Suprapubic skin (tissue), 4 donors: ENCODE measurements around the gene NR6A1. TPM values are rescaled to one million over a fixed set of nuclear protein-coding genes. Genes with fewer than 3 reads are reported as not detected.

Experiments
- DNase-seq, 2 donors: peaks; one replicate each; pipeline ENCODE4 v3.0.0-alpha.2; 2019; ENCODE audit warnings: low spot score in 2 of 2
- H3K27ac ChIP-seq: fragments of 200-600 bp; sonication (generic); one replicate; pipeline ENCODE4 v1.5.1; 2019
- H3K27me3 ChIP-seq: fragments of 200-600 bp; sonication (generic); one replicate; pipeline ENCODE4 v1.5.1; 2019
- H3K36me3 ChIP-seq: fragments of 200-600 bp; sonication (generic); one replicate; pipeline ENCODE4 v1.5.1; 2019
- H3K4me1 ChIP-seq: fragments of 200-600 bp; sonication (generic); one replicate; pipeline ENCODE4 v1.5.1; 2019
- H3K4me3 ChIP-seq: fragments of 200-600 bp; sonication (generic); one replicate; pipeline ENCODE4 v1.5.1; 2019; ENCODE audit warnings: mild to moderate bottlenecking
- H3K9me3 ChIP-seq: fragments of 200-600 bp; sonication (generic); one replicate; pipeline ENCODE4 v1.5.1; 2019
- CTCF ChIP-seq, 2 donors: fragments of 200-600 bp in 1 of 2; fragments of 450-650 bp in 1 of 2; sonication (generic) in 1 of 2; IDR thresholded peaks; one replicate each; pipeline ENCODE4 v1.5.1; 2016 to 2019; ENCODE audit warnings: antibody characterized with exemption in 2 of 2, mild to moderate bottlenecking in 1 of 2, moderate library complexity in 1 of 2
- EP300 ChIP-seq: sonication (generic); formaldehyde crosslinking; IDR thresholded peaks from one replicate; pipeline ENCODE4 v1.6.1; 2017; ENCODE audit warnings: antibody characterized with exemption
- POLR2A ChIP-seq, 2 donors: fragments of 450-650 bp; IDR thresholded peaks; one replicate each; pipeline ENCODE4 v1.6.1; 2017; ENCODE audit warnings: antibody characterized with exemption in 2 of 2, mild to moderate bottlenecking in 2 of 2, moderate library complexity in 2 of 2
- POLR2AphosphoS5 ChIP-seq, 3 donors: sonication (generic); formaldehyde crosslinking; IDR thresholded peaks; one replicate each; pipeline ENCODE4 v1.6.1; 2017; ENCODE audit warnings: antibody characterized with exemption in 3 of 3
- WGBS: methylation state at CpG from one replicate; pipeline ENCODE4 v1.1.5; 2018; 5-methylcytosine and 5-hydroxymethylcytosine counted together
- total RNA-seq, 4 donors: library from RNA; depleted of rRNA; stranded (reverse); fragments of >200 nt; gene quantifications; one replicate each; pipeline ENCODE4 v1.1.0, GENCODE V29; 2016

Gene NR6A1
- total RNA-seq, 4 donors from 2014 or later: 6.5 to 10.1 (median 6.8) TPM

GRCh38 chr9:124752967-124753366 is 18.1 kb downstream of the NR6A1 start:
- no peaks in the 10 kb centered on the region for H3K9me3 ChIP-seq
- no peak overlapping the region for H3K27ac ChIP-seq
- peaks cover 35% of the 10 kb centered on the region for H3K27me3 ChIP-seq
- no peaks in the 10 kb centered on the region for H3K36me3 ChIP-seq
- no peak overlapping the region for H3K4me3 ChIP-seq
- TF ChIP-seq POLR2A (IDR thresholded peaks at IDR 0.05) (no peak), EP300 (no peak), CTCF (IDR thresholded peaks at IDR 0.05) (no peak), POLR2AphosphoS5 (IDR thresholded peaks at IDR 0.05) (no peak)
- WGBS: 92% methylated on average over 1 of the region's 1 CpG
- H3K4me1 ChIP-seq: no peaks in the 10 kb centered on the region
- no peak for DNase-seq

GRCh38 chr9:124749781-124750180 is 21.3 kb downstream of the NR6A1 start:
- Histone ChIP-seq H3K9me3 (no peaks in the 10 kb centered on the region), H3K27ac (no peak overlapping the region), H3K4me3 (no peak overlapping the region), H3K27me3 (peaks cover 12% of the 10 kb centered on the region), H3K4me1 (no peaks in the 10 kb centered on the region), H3K36me3 (no peaks in the 10 kb centered on the region)
- TF ChIP-seq CTCF (IDR thresholded peaks at IDR 0.05) (no peak), POLR2A (IDR thresholded peaks at IDR 0.05) (no peak)
- WGBS: 90% methylated on average over 2 of the region's 2 CpGs
- no peak for DNase-seq

GRCh38 chr9:124749284-124749683 is 21.8 kb downstream of the NR6A1 start:
- Histone ChIP-seq H3K4me3 (no peak overlapping the region), H3K27me3 (peaks cover 7% of the 10 kb centered on the region), H3K27ac (no peak overlapping the region), H3K4me1 (no peaks in the 10 kb centered on the region), H3K36me3 (no peaks in the 10 kb centered on the region), H3K9me3 (no peaks in the 10 kb centered on the region)
- DNase-seq: no peak
- TF ChIP-seq EP300: no peak
- TF ChIP-seq POLR2A (IDR thresholded peaks at IDR 0.05): no peak
- TF ChIP-seq CTCF (IDR thresholded peaks at IDR 0.05): no peak
- no peak for TF ChIP-seq POLR2AphosphoS5 (IDR thresholded peaks at IDR 0.05)
- WGBS: 93% methylated on average over 3 of the region's 3 CpGs

GRCh38 chr9:124747065-124747464 is 24.0 kb downstream of the NR6A1 start:
- Histone ChIP-seq H3K27ac (no peak overlapping the region), H3K4me3 (no peak overlapping the region), H3K27me3 (no peaks in the 10 kb centered on the region), H3K4me1 (no peaks in the 10 kb centered on the region), H3K9me3 (no peaks in the 10 kb centered on the region), H3K36me3 (no peaks in the 10 kb centered on the region)
- 88% methylated on average over 4 of the region's 4 CpGs for WGBS
- DNase-seq: no peak
- TF ChIP-seq EP300 (no peak), POLR2AphosphoS5 (IDR thresholded peaks at IDR 0.05) (no peak)

GRCh38 chr9:124743686-124744348 is 27.3 kb downstream of the NR6A1 start:
- TF ChIP-seq POLR2AphosphoS5 (IDR thresholded peaks at IDR 0.05): no peak
- TF ChIP-seq EP300: no peak
- TF ChIP-seq CTCF (IDR thresholded peaks at IDR 0.05): no peak
- TF ChIP-seq POLR2A (IDR thresholded peaks at IDR 0.05): no peak

GRCh38 chr9:124742940-124743339 is 28.2 kb downstream of the NR6A1 start:
- DNase-seq: no peak
- TF ChIP-seq POLR2AphosphoS5 (IDR thresholded peaks at IDR 0.05) (no peak), POLR2A (IDR thresholded peaks at IDR 0.05) (no peak), EP300 (no peak), CTCF (IDR thresholded peaks at IDR 0.05) (no peak)
- H3K27me3 ChIP-seq: no peaks in the 10 kb centered on the region
- H3K36me3 ChIP-seq: no peaks in the 10 kb centered on the region
- H3K4me1 ChIP-seq: no peaks in the 10 kb centered on the region
- no peak overlapping the region for H3K27ac ChIP-seq
- H3K9me3 ChIP-seq: no peaks in the 10 kb centered on the region
- no peak overlapping the region for H3K4me3 ChIP-seq

More at GRCh38 chr9:124743686-124744348, 27.3 kb downstream of the NR6A1 start:
- H3K4me1 ChIP-seq: no peaks in the 10 kb centered on the region
- no peaks in the 10 kb centered on the region for H3K36me3 ChIP-seq
- no peak overlapping the region for H3K4me3 ChIP-seq
- 79% methylated on average over 5 of the region's 5 CpGs for WGBS
- no peaks in the 10 kb centered on the region for H3K27me3 ChIP-seq
- no peak for DNase-seq
- no peaks in the 10 kb centered on the region for H3K9me3 ChIP-seq
- no peak overlapping the region for H3K27ac ChIP-seq
